ENCODE results near the gene XAGE2.

GRCh38 chrX:52361941-52362340, 6.9 kb upstream of the XAGE2 start:
- no peak for TF ChIP-seq CTCF (IDR thresholded peaks at IDR 0.05; ENCODE audit: insufficient read depth, low read length, poor library complexity, severe bottlenecking)
- no peak for TF ChIP-seq EZH2phosphoT487 (conservative IDR thresholded peaks at IDR 0.05; ENCODE audit: low read length)
